ENCODE data around the gene UPF2. TPM values are rescaled to one million over a fixed set of nuclear protein-coding genes. Genes with fewer than 3 reads are reported as not detected.

The UPF2 gene
- total and polyA plus RNA-seq, 3 donors from 2014 or later = 15.7 to 43.7 (median 36.9) TPM

- Histone ChIP-seq H3K4me1 (no peaks in the 10 kb centered on the region), H3K36me3 (ENCODE audit: low read depth, missing control alignments) (no peaks in the 10 kb centered on the region), H3K9me3 (no peaks in the 10 kb centered on the region), H3K4me3 (no peak overlapping the region), H3K27me3 (no peaks in the 10 kb centered on the region), H3K27ac (no peak overlapping the region)
- DNase-seq = no peak
- TF ChIP-seq POLR2A (IDR thresholded peaks at IDR 0.05) (no peak), CTCF (IDR thresholded peaks at IDR 0.05) (no peak)
- intact Hi-C loops (cut with DNase I; ENCODE audit: low total_unique reads) = no loop called here
- WGBS, 2 donors = 95 to 97% methylated on average over 2 of the region's 2 CpGs
Observed at GRCh38 chr10:11962176-11962575, 80.4 kb downstream of the UPF2 start.

GRCh38 chr10:11961771-11962170 lies 80.8 kb downstream of the UPF2 start:
- H3K36me3 ChIP-seq (ENCODE audit: low read depth, missing control alignments) = no peaks in the 10 kb centered on the region
- WGBS, 2 donors = 90 to 92% methylated on average over 4 of the region's 4 CpGs
- intact Hi-C loops (cut with DNase I; ENCODE audit: low total_unique reads) = no loop called here
- TF ChIP-seq CTCF (IDR thresholded peaks at IDR 0.05) (no peak), POLR2A (IDR thresholded peaks at IDR 0.05) (no peak)
- H3K27me3 ChIP-seq = no peaks in the 10 kb centered on the region
- H3K9me3 ChIP-seq = no peaks in the 10 kb centered on the region
- H3K4me3 ChIP-seq = no peak overlapping the region
- no peaks in the 10 kb centered on the region for H3K4me1 ChIP-seq
- DNase-seq = no peak
- no peak overlapping the region for H3K27ac ChIP-seq

GRCh38 chr10:11959966-11960365 lies 82.6 kb downstream of the UPF2 start:
- TF ChIP-seq POLR2A (IDR thresholded peaks at IDR 0.05) = no peak
- no peak for TF ChIP-seq CTCF (IDR thresholded peaks at IDR 0.05)
- intact Hi-C loops (cut with DNase I; ENCODE audit: low total_unique reads) = no loop called here
- Histone ChIP-seq H3K36me3 (ENCODE audit: low read depth, missing control alignments) (no peaks in the 10 kb centered on the region), H3K9me3 (no peaks in the 10 kb centered on the region), H3K27ac (no peak overlapping the region), H3K4me1 (no peaks in the 10 kb centered on the region), H3K27me3 (no peaks in the 10 kb centered on the region), H3K4me3 (no peak overlapping the region)
- DNase-seq = no peak
- 94 to 96% methylated on average over 4 of the region's 4 CpGs for WGBS, 2 donors

- Histone ChIP-seq H3K27ac (no peak overlapping the region), H3K4me3 (no peak overlapping the region), H3K9me3 (no peaks in the 10 kb centered on the region), H3K36me3 (ENCODE audit: low read depth, missing control alignments) (no peaks in the 10 kb centered on the region), H3K27me3 (no peaks in the 10 kb centered on the region), H3K4me1 (no peaks in the 10 kb centered on the region)
- DNase-seq = no peak
- intact Hi-C loops (cut with DNase I; ENCODE audit: low total_unique reads) = no loop called here
- TF ChIP-seq POLR2A (IDR thresholded peaks at IDR 0.05) (no peak), CTCF (IDR thresholded peaks at IDR 0.05) (no peak)
- WGBS, 2 donors = 90 to 93% methylated on average over 7 of the region's 7 CpGs
Observed at GRCh38 chr10:11958956-11959355, 83.7 kb downstream of the UPF2 start.

GRCh38 chr10:11951695-11952094 lies 90.9 kb downstream of the UPF2 start:
- 69 to 73% methylated on average over 5 of the region's 5 CpGs for WGBS, 2 donors
- H3K9me3 ChIP-seq = no peaks in the 10 kb centered on the region

More at GRCh38 chr10:11951695-11952094, 90.9 kb downstream of the UPF2 start:
- no peak overlapping the region for H3K27ac ChIP-seq
- no peaks in the 10 kb centered on the region for H3K36me3 ChIP-seq (ENCODE audit: low read depth, missing control alignments)
- H3K27me3 ChIP-seq = no peaks in the 10 kb centered on the region
- no peak for DNase-seq
- H3K4me1 ChIP-seq = no peaks in the 10 kb centered on the region
- intact Hi-C loops (cut with DNase I; ENCODE audit: low total_unique reads) = no loop called here
- no peak for TF ChIP-seq POLR2A (IDR thresholded peaks at IDR 0.05)
- H3K4me3 ChIP-seq = no peak overlapping the region
